NCI-H2227 treated with DMSO at 0.1 percent for 48 hours (cell line): ENCODE results near the gene TSPY9.
"Not testable (repeated sequence)": the region's sequence is repeated elsewhere in the genome, so short reads cannot be mapped to it uniquely, and the experiment has no call there.

Experiments used
- DNase-seq: peaks from one replicate; lab custom pipeline; 2025; lab: John Stamatoyannopoulos, UW

The TSPY9 gene, protein sequence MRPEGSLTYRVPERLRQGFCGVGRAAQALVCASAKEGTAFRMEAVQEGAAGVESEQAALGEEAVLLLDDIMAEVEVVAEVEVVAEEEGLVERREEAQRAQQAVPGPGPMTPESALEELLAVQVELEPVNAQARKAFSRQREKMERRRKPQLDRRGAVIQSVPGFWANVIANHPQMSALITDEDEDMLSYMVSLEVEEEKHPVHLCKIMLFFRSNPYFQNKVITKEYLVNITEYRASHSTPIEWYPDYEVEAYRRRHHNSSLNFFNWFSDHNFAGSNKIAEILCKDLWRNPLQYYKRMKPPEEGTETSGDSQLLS

DNA sequence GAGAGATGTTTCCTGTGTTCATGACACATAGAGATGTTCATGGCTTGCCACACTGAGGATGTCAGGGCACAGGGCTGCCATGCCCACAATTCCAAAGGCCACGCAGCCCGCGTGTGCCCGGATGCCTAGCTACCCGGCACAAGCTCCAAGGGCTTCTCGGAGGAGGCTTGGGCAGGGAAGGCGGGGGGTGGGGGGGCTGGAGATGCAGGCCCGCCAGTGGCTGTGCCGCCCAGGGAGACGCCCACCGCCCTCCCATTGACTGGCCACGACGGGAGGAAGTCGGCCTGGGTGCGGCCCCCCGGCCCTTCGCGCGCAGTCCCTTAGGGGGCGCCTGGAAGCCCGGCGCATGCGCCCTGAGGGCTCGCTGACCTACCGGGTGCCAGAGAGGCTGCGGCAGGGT lies at the start of gene TSPY9:
Gene TSPY9 (plus strand): TSS at position 301 of the 400 bp plus-strand sequence. CDS start 46 bp downstream, at position 347.
- not testable (repeated sequence) for DNase-seq

DNA sequence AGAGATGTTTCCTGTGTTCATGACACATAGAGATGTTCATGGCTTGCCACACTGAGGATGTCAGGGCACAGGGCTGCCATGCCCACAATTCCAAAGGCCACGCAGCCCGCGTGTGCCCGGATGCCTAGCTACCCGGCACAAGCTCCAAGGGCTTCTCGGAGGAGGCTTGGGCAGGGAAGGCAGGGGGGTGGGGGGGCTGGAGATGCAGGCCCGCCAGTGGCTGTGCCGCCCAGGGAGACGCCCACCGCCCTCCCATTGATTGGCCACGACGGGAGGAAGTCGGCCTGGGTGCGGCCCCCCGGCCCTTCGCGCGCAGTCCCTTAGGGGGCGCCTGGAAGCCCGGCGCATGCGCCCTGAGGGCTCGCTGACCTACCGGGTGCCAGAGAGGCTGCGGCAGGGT lies 20.4 kb upstream of the TSPY9 start, which contains the start of gene TSPY1:
Gene TSPY1 (plus strand): TSS at position 301 of the 400 bp plus-strand sequence. CDS start 46 bp downstream, at position 347.
- DNase-seq = not testable (repeated sequence)

DNA sequence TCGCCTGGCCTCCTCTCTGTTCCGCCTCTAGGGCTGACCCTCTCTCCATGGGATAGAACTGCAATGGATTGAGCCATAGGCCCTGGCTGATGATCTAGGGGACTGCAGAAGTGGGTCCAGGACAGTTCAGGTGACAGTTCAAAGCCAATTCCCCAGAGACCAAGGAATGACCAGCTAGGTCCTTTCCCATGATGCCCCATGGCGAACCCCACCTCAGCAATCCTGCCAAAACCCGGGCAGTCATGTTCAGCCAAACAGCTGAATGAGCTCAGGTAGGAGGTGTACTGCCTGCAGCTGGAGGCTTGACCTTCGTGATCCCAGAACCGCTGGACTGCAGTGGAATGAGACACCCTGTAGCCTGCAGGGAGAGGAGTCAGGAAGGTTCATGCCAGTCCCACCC lies 17.3 kb downstream of the TSPY9 start:
- not testable (repeated sequence) for DNase-seq

DNA sequence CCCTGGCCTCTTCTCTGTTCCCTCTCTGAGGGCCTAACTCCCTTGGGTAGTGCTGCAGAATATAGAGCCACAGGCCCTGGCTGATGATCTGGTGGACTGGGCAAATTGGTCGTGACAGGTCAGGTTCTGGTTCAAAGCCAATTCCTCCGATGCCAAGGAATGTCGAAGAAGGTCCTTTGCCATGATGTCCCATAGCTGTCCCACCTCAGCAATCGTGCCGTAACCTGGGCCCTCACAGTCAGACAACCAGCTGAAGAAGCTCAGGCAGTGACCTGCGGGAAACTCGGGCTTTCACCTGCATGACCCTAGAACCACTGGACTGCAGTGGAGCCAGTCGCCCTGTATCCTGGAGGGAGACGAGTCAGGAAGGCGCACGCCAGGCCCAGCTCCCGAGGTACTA lies 29.2 kb downstream of the TSPY9 start:
- DNase-seq = not testable (repeated sequence)

DNA sequence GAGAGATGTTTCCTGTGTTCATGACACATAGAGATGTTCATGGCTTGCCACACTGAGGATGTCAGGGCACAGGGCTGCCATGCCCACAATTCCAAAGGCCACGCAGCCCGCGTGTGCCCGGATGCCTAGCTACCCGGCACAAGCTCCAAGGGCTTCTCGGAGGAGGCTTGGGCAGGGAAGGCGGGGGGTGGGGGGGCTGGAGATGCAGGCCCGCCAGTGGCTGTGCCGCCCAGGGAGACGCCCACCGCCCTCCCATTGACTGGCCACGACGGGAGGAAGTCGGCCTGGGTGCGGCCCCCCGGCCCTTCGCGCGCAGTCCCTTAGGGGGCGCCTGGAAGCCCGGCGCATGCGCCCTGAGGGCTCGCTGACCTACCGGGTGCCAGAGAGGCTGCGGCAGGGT lies 40.5 kb downstream of the TSPY9 start, which contains the start of gene TSPY10:
Gene TSPY10 (plus strand): TSS at position 301 of the 400 bp plus-strand sequence. CDS start 46 bp downstream, at position 347.
- not testable (repeated sequence) for DNase-seq
